Raji (cell line): ENCODE results near the gene EVPL.

Source experiments
- POLR2A ChIP-seq: IDR thresholded peaks from 2 replicates; pipeline ENCODE4 v1.6.1; 2011; ENCODE audit warnings: low read depth, low read length, control low read depth; ENCODE audit not compliant: insufficient read depth

EVPL gene

DNA sequence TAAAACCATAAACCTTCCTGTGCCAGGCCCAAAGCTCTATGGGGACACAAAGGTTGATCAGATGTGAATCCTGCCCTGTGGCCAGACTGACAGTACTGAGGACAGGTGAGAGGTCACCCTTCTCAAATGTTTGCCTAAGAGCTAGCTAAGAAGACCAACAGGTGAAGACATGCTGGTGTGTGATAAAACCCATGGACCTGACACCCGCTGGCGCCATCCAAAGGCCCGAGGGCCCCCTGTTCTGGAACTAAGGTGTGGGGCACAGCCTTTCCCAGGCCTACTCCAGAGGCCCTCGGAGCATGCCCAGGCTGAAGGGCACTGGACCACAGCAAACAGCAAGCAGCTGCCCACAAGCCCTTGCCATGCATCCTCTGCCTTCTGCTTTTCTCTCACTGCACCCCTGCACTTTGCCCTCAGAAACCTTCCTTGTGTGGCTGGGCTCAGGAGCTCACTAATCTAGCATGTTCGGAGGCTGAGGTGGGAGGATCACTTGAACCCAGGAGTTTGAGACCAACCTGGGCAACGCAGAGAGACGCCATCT is 31.7 kb downstream of the EVPL start:
- TF ChIP-seq POLR2A = no peak

DNA sequence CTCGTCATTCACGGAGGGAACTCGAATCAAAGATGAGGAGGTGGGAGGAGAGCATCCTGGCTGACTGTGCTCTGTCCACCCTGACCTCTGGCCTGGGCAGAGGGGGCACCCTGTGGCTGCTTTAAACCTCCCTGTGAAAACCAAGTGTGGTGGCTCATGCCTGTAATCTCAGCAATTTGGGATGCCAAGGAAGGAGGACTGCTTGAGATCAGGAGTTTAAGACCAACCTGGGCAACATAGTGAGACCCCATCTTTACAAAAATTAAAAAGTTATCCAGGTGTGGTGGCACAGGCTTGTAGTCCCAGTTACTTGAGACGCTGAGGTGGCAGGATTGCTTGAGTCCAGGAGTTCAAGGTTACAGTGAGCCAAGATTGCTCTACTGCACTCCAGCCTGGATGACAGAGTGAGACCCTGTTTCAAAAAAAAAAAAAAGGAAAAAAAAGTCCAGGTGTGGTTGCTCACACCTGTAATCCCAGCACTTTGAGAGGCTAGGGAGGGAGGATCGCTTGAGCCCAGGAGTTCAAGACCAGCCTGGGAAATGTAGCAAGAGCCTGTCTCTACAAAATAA is 32.2 kb downstream of the EVPL start:
- TF ChIP-seq POLR2A = no peak

DNA sequence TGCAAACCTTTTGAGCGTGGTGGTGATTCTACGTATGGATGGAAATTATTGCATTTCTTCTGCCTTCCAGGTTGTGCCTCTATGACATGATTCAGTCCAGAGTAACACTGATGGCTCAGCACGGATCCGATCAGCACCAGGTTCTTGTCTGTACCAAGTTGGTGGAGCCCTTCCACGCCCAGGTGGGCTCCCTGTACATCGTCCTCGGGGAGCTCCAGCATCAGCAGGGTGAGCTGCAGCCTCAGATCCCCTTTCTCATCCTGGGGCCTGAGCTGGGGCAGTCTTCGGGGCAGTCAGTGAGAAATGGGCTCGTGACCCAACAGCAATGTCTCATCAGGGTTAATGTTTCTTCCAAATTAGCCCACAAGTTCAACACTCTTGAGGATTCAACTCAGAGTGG is 35.7 kb downstream of the EVPL start:
- no peak for TF ChIP-seq POLR2A

DNA sequence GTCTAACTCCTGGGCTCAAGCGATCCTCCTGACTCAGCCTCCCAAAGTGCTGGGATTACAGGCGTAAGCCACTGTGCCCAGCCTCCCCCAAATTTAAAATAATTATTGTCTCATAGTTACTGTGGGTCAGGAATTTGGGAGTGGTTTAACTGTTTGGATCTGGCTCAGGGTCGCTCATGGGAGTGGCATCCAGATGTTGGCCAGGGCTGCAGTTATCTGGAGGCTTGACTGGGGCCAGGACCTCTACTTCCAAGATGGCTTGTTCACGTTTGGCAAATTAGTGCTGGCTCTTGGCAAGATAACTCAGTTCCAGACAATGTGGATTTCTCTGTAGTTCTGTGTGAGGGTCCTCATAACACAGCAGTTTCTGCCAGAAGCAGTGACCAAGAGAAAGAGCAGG is 40.1 kb downstream of the EVPL start:
- no peak for TF ChIP-seq POLR2A

DNA sequence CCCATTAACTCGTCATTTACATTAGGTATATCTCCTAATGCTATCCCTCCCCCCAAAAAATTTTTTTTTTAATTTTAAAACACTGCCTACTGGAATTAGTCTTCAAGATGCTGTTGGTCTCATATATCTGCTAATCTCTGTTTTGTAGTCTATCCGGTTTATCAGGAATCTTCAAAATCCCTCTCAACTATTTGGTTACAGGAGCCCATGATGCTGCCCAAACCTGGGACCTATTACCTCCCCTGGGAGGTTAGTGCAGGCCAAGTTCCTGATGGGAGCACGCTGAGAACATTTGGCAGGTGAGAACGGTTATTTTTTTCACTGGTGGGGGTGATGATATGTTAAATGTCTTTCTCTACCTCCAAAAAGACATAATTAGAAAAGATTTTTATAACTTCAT is 41.1 kb downstream of the EVPL start:
- no peak for TF ChIP-seq POLR2A

DNA sequence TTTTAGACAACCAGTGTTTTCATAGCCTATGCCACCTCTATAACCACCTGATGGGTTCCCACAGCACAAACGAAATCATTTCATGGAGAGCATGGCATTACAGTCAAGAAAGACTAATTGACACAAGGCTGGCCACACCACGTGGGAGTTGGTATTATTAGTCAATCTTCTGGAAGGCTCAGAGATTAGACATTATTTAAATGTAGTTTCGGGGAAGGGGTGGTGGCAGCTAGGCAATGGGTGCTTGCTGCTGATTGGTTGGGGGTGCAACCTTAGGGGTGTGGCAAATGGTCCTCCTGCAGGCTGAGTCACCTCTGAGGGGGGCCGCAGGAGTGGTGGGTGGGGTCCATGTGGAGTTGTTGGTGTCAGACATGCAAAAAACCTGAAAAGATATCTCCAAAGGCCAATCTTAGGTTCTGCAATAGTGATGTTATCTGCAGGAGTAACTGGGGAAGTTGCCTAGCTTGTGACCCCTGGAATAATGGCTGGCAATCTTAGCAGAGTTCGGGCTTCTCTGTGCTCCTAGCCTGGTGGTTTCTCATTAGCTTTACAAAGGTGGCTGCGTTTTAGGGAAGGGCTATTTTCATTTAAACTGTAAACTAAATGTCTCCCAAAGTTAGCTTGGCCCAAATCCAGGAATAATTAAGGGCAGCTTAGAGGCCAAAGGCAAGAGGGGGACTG is 43.5 kb downstream of the EVPL start:
- no peak for TF ChIP-seq POLR2A

DNA sequence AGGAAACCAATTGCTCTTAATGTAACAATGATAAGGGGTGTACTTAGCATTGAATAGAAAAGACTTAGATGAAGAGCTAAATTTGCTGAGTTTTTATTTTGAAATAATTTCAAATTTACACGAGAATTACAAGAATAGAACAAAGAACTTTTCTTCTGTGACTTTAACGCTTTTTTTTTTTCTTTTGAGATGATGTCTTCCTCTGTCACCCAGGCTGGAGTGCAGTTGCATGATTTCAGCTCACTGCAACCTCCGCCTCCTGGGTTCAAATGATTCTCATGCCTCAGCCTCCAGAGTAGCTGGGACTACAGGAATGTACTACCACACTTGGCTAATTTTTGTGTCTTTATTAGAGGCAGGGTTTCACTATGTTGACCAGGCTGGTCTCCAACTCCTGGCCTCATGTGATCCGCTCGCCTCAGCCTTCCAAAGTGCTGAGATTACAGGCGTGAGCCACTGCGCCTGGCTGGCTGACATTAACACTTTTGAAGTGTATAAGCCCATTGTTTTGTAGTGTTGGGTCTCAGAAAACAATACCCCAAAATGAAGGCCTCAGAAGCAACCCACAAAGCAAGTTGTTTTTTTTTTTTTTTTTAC is 46.0 kb downstream of the EVPL start:
- no peak for TF ChIP-seq POLR2A

DNA sequence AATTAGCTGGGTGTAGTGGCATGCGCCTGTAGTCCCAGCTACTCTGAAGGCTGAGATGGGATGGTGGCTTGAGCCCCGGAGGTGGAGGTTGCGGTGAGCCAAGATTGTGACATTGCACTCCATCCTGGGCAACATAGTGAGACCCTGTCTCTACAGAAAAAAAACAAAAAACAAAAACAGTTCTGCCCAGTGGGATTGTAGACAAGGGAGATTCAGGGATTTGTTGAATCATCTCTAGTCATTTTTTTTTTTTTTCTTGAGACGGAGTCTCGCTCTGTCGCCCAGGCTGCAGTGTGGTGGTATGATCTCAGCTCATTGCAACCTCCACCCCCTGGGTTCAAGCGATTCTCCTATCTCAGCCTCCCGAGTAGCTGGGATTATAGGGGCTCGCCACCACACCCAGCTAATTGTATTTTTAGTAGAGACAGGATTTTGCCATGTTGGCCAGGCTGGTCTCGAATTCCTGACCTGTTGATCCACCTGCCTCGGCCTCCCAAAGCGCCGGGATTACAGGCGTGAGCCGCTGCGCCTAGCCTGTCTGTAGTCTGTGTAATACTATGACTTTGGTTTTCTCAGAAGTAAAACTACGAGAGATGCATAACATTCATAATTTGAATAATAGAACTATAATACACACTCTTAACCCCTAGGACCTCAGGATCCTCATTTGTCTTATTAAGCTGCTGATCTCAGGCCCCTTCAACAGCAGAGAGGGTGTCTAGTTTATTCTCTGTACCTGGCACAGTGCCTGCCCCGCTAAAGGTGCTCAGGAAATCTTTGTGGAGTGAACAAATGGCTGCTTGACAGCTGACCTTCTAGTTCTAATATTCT is 46.7 kb downstream of the EVPL start:
- TF ChIP-seq POLR2A = no peak

DNA sequence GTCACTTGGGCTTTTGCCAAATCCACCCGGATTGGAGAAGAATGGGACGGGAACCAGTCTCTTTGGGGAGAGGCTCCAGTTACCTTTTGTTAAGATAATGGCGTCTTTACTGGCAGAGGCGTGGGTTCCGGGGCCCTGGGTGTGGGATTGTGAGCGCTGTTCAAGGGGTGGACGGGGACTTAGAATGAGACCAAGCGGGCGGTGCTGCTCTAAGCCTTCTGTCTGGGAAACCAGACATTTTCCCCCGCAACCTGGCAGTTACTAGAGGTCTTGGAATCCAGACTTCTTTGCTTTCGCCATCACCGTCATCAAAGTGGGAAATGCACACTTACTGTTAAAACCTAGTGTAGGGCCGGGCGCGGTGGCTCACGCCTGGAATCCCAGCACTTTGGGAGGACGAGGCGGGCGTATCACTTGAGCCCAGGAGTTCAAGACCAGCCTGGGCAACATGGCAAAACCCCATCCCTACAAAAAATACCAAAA is 47.4 kb downstream of the EVPL start:
- no peak for TF ChIP-seq POLR2A

DNA sequence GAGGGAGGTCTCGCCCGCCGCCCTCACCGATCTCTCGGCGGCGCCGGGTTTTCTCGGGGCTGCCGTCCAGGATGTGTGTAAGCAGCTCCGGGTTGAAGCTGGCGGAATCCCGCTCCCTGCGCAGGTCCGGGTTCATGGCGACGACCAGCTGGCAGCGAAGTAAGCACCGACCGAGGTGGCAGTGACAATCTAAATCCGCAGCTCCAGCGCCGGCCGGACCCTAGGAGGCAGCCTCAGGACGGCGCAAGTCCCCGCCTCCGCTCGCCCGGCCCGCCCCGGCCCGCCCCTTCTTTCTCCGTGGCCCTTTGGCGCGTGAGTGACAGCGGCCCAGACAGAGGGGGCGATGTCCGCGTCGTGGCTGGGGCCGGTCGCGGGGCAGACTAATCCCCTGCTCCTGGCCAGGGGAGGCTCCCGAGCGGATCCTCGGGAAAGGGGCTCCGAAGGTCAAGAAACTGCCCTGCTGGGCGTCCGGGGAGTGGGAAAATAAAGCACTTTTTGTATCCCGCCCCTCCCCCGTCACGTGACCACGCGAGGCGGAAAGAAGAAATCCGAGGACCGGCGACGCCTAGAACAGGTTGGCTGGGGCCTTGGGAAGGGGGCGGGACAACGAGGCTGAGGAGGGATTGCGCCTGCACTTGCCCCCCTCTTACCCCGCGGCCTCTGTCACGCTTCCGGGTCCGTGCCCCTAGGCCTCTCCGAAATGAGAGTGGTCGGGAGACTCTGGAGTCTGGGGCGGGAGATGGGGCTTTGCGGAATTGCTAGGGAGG is 48.0 kb downstream of the EVPL start, which contains the start of the genes ACOX1 and TEN1:
TSS of gene ACOX1 (minus strand) at position 229 of the 767 bp plus-strand sequence. CDS start at position 136, 93 bp downstream.
TSS of gene TEN1 (plus strand) at position 303 of the 767 bp plus-strand sequence. CDS start 6,953 bp downstream, outside the sequence.
- TF ChIP-seq POLR2A = peak; percentile 77

DNA sequence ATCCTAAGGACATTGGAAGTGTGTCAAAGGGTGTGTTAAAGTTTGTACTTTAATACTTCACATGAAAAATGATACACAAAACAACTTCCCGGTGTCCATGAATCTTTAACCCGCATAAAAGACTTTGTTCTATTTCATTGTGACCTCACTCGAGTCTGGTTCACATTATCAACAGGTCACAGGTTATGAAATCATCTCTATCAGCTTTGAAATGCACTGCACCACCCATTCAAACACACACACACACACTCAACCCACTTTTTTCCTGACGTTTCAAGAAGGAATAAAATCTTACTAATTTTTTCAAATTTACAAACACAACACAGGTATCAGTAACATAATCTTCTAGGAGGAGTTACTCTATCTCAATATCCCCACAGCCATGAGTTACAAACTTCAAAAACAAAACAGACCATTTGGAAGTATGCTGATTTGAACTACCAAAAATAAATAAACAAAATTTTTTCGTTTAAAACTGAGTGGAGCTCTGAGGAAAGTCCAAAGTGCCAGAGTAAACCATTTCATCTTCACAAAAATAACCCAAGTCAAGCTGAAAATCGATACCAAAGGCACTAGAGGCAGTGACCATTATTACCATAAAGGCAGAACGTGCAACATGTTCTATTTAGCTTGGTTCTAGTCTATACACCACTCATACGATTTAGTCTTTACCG is 50.8 kb downstream of the EVPL start:
- no peak for TF ChIP-seq POLR2A

DNA sequence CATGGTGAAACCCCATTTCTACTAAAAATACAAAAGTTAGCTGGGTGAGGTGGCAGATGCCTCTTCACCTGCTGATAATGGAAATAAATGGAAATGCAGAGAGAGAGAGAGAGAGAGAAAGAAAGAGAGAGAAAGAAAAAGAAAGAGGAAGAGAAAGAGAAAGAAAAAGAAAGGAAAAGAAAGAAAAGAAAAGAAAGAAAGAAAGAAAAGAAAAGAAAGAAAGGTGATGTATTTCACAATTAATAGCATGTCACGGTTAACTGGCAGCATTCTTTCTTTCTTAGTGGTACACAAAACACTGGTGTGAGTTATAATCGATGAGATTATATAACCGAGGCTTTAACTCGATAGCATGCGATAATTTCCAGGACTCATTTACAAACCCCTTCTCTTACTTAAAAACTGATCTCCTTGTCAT is 51.3 kb downstream of the EVPL start:
- no peak for TF ChIP-seq POLR2A

DNA sequence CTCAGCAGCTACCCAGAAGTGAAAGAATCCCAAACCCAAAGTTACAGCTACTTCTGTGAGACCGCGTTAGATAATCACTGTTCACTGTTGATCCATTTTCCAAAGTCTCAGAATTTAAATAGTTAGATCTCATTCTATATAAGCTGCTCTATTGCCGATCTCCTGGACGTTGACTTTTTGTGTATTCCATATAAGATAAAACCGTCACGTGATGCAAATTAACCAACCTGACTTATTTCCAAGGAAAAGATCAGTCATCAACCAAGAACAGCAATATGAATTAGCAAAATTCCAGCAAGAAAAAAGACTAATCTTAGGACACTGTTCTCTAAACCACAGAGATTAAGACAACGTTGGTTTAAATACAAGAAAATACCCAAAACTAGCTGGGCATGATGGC is 56.5 kb downstream of the EVPL start:
- TF ChIP-seq POLR2A = no peak

DNA sequence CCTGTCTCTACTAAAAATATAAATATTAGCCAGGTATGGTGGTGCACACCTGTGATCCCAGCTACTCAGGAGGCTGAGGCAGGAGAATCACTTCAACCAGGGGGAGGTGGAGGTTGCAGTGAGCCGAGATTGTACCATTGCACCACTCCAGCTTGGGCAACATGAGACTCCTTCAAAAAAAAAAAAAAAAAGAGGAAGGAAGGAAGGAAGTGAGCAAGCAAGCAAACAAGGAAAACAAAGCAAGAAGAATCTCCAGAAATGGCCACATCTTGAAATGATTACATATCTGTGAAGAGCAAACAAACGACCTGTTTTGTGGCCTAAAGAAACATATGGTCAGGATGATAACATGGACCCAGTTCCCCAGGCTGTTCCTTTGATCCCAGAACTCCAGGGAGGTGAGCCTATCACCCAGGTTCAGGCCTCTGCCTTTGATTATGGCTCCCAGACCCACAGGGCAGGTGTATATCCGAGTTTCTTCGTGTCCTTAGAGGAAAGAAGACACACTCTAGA is 57.0 kb downstream of the EVPL start:
- no peak for TF ChIP-seq POLR2A

DNA sequence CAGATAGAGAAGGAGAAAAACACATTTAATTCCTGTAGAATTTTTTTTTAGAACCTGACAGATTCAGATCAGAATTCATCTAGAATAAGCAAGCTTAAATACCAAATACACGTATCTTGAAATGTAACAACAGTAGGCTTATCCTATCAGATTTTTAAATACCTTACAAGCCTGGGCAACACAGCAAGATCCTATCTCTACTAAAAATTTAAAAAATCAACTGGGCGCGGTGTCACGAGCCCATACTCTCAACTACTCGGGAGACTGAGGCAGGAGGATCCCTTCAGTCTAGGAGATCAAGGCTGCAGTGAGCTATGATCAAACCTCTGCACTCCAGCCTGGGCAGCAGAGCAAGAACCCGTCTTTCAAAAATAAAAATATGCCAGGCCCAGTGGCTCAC is 61.6 kb downstream of the EVPL start:
- TF ChIP-seq POLR2A = no peak
